ENCODE measurements around the gene DGKH. TPM values are rescaled to one million over a fixed set of nuclear protein-coding genes. Genes with fewer than 3 reads are reported as not detected.

The DGKH gene
- total RNA-seq, 4 donors from 2014 or later, result 18.6 to 32.5 (median 19.6) TPM

GRCh38 chr13:42075517-42075916 lies 27.1 kb downstream of the DGKH start:
- Histone ChIP-seq H3K9me3 (no peaks in the 10 kb centered on the region), H3K36me3 (no peaks in the 10 kb centered on the region), H3K4me3 (no peak overlapping the region), H3K27me3 (no peaks in the 10 kb centered on the region), H3K4me1 (peaks cover 0 to 30% (median 0%) of the 10 kb centered on the region in 3 donors), H3K27ac (no peak overlapping the region)
- ATAC-seq, result no peak
- TF ChIP-seq EP300 (IDR thresholded peaks at IDR 0.05), result no peak
- TF ChIP-seq, protein P1, sequence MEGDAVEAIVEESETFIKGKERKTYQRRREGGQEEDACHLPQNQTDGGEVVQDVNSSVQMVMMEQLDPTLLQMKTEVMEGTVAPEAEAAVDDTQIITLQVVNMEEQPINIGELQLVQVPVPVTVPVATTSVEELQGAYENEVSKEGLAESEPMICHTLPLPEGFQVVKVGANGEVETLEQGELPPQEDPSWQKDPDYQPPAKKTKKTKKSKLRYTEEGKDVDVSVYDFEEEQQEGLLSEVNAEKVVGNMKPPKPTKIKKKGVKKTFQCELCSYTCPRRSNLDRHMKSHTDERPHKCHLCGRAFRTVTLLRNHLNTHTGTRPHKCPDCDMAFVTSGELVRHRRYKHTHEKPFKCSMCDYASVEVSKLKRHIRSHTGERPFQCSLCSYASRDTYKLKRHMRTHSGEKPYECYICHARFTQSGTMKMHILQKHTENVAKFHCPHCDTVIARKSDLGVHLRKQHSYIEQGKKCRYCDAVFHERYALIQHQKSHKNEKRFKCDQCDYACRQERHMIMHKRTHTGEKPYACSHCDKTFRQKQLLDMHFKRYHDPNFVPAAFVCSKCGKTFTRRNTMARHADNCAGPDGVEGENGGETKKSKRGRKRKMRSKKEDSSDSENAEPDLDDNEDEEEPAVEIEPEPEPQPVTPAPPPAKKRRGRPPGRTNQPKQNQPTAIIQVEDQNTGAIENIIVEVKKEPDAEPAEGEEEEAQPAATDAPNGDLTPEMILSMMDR (IDR thresholded peaks at IDR 0.05), result no peak

DNA sequence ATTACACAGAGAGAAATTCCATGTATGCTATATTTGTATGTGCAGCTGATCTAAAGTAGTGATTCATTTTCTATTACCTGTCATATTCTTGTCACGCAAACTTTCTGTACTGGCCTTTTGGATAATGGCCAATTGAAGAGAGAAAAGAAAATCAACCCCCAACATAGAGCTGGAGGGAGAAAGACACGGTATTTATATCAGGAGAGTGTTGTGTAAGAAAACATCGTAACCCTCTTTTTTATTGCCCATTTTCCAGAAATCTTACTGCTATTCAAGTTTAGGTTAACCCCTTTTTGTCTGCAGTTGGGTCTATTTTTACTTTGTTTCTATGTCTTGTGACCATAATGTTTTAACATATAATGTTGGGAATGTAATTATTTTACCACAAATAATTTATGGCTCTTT lies 27.9 kb downstream of the DGKH start:
- 35 to 40% methylated on average over 3 of the region's 3 CpGs for WGBS, 2 donors (ENCODE audit: low coverage in 1 of 2)
- H3K4me1 ChIP-seq, result peaks cover 0 to 30% (median 0%) of the 10 kb centered on the region in 3 donors
- no peak overlapping the region for H3K4me3 ChIP-seq
- no peaks in the 10 kb centered on the region for H3K9me3 ChIP-seq
- no peaks in the 10 kb centered on the region for H3K36me3 ChIP-seq
- no peaks in the 10 kb centered on the region for H3K27me3 ChIP-seq
- no peak overlapping the region for H3K27ac ChIP-seq
- no peak for ATAC-seq
- TF ChIP-seq EP300 (IDR thresholded peaks at IDR 0.05), result no peak
- no peak for TF ChIP-seq POLR2AphosphoS5 (IDR thresholded peaks at IDR 0.05)
- TF ChIP-seq POLR2A (IDR thresholded peaks at IDR 0.05), result no peak
- TF ChIP-seq, protein P1 (IDR thresholded peaks at IDR 0.05), result no peak

DNA sequence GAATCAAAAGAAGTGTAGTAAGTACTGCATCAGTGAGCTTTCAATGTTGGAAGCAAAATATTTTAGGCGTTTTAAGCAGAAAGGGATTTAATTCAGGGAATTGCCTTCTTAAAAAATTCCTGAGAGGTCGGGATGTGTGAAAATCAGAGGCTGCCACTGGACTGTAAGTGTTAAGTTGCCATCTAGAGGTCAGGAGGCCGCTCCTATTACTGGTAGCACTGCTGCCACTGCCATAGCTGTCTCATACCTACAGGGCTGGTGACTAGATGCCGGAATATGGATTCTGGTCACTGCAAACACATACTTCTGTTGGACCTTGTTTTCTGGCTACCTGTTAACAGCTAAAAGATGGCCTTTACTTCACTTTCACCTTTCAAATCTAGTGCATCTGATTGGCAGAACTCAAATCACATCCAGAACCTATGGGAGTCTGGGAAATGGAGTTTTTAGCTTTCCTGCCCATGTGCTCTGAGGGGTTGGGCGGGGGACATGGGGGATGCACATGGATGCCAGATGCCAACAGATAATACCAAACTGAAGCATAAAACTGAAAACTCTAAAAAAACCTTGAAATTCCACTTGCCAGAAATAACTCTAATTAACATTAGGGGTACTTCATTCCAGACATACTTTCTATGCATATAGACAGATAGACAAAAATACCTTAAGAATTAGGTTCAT lies 29.8 kb downstream of the DGKH start:
- WGBS, 2 donors (ENCODE audit: low coverage in 1 of 2), result 88% methylated on average over 4 to 5 of the region's 5 CpGs
- no peak for ATAC-seq
- H3K36me3 ChIP-seq, result no peaks in the 10 kb centered on the region
- TF ChIP-seq EP300 (IDR thresholded peaks at IDR 0.05), result no peak
- no peak for TF ChIP-seq POLR2AphosphoS5 (IDR thresholded peaks at IDR 0.05)
- TF ChIP-seq, protein P1 (IDR thresholded peaks at IDR 0.05), result no peak
- no peak for TF ChIP-seq POLR2A (IDR thresholded peaks at IDR 0.05)
- H3K4me3 ChIP-seq, result no peak overlapping the region
- H3K27ac ChIP-seq, result no peak overlapping the region
- H3K9me3 ChIP-seq, result no peaks in the 10 kb centered on the region
- H3K27me3 ChIP-seq, result no peaks in the 10 kb centered on the region
- peaks cover 0 to 30% (median 0%) of the 10 kb centered on the region in 3 donors for H3K4me1 ChIP-seq

DNA sequence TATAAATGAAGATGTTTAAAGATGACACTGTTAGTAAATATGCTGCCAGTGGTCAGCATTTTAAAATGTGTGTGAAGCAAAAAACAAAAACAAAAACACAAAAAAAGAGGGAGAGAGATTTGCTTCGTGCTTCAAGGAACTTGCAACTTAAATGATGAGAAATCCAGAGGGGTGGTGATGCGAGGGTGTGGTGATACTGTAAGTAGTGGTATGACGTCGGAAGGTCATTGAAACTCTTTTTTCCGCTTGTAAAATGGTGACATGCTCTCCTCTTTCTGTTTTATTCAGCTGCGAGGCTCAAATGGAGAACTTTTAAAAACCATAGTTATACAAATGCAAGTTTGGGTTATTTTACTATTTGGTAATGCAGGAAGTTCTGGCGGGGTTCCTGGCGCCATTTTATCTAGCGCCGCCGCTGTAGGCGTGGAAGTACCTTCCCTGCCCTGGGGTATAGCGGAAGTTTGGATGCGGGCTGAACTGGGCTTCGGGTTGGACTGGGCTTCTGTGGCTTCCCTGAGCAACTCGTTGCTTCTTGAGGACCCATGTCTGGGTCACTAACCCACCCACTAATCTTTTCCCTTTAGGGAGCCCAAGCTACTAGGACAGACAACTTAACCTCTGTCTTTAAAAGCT lies 34.8 kb downstream of the DGKH start:
- Histone ChIP-seq H3K4me3 (no peak overlapping the region), H3K27me3 (no peaks in the 10 kb centered on the region), H3K4me1 (peaks cover 0 to 2% (median 0%) of the 10 kb centered on the region in 3 donors), H3K36me3 (no peaks in the 10 kb centered on the region), H3K27ac (no peak overlapping the region), H3K9me3 (no peaks in the 10 kb centered on the region)
- 87 to 96% methylated on average over 7 to 14 of the region's 16 CpGs for WGBS, 2 donors (ENCODE audit: low coverage in 1 of 2)
- TF ChIP-seq, protein P1 (IDR thresholded peaks at IDR 0.05), result no peak
- no peak for TF ChIP-seq POLR2AphosphoS5 (IDR thresholded peaks at IDR 0.05)
- no peak for TF ChIP-seq POLR2A (IDR thresholded peaks at IDR 0.05)
- no peak for TF ChIP-seq EP300 (IDR thresholded peaks at IDR 0.05)
- ATAC-seq, result no peak

- TF ChIP-seq, protein P1 (IDR thresholded peaks at IDR 0.05), result no peak
- TF ChIP-seq EP300 (IDR thresholded peaks at IDR 0.05) (no peak), POLR2A (IDR thresholded peaks at IDR 0.05) (no peak)
- no peaks in the 10 kb centered on the region for H3K36me3 ChIP-seq
- 57 to 87% methylated on average over 1 of the region's 1 CpG for WGBS, 2 donors (ENCODE audit: low coverage in 1 of 2)
These were observed 36.3 kb downstream of the DGKH start for GRCh38 chr13:42084722-42085121.

More at GRCh38 chr13:42084722-42085121, 36.3 kb downstream of the DGKH start:
- H3K9me3 ChIP-seq, result no peaks in the 10 kb centered on the region
- H3K27me3 ChIP-seq, result no peaks in the 10 kb centered on the region
- H3K4me1 ChIP-seq, result no peaks in the 10 kb centered on the region
- H3K4me3 ChIP-seq, result no peak overlapping the region
- no peak for ATAC-seq
- H3K27ac ChIP-seq, result no peak overlapping the region

Data from gastroesophageal sphincter (tissue), 4 donors.